ENCODE results near the gene SGK2.

Gene SGK2

DNA sequence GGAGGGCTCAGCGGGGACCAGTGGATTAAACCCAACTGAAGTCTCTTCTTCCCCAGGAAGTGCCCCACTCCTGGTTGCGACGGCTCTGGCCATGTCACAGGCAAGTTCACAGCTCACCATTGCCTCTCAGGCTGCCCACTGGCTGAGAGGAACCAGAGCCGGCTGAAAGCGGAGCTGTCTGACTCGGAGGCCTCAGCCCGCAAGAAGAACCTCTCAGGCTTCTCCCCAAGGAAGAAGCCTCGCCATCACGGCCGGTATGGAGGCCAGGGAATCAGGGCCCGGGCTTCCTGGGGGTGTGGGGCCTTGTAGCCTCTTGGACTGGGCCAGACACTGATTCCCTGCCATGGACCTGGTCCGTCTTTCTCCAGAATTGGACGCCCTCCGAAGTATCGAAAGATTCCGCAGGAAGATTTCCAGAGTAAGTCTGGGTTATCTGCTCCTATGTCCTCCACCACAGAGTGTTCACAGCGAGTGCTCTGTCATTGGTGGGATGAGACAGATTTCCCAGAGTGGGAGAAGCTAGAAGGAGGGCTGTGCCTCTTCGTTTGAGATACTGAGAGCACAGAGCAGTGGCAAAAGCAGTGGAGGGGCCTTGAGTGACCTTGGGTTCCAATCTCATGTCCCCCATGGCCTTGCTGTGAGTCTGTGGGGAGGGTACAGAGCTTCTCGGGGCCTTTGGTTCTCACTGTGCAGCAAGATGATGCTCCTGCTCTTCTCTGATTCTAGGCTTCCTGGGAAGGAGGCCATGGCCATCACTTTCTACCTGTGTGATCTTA is 22.6 kb upstream of the SGK2 start:
- FAIRE-seq (no peak), DNase-seq (ENCODE audit: insufficient read length, low spot score) (no peak)

DNA sequence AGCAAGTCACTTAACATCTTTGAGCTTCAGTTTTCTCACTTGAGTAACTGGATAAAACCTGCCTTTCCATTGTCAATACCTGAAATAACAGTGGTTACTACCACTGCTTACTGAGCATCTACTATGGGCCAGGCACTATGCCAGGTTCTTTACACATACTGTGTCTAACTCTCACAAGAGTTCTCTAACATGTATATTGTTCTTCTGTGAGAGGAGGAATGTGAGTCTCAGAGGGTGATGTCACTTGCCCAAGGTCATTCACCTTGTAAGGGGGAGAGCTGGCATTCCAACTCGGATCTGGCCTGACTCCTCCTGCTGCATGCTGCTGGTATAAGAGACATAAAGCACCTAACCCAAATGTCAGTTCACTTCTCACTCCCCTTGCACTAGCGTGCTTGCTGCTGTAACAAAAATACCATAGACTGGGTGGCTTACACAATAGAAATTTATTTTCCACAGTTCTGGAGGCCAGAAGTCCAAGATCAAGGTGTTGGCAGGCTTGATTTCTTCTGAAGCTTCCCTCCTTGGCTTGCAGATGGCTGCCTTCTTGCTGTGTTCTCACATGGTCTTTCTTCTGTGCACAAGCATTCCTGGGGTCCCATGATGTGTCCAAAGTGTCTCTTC is 21.9 kb upstream of the SGK2 start:
- DNase-seq (ENCODE audit: insufficient read length, low spot score) (no peak), FAIRE-seq (no peak)

DNA sequence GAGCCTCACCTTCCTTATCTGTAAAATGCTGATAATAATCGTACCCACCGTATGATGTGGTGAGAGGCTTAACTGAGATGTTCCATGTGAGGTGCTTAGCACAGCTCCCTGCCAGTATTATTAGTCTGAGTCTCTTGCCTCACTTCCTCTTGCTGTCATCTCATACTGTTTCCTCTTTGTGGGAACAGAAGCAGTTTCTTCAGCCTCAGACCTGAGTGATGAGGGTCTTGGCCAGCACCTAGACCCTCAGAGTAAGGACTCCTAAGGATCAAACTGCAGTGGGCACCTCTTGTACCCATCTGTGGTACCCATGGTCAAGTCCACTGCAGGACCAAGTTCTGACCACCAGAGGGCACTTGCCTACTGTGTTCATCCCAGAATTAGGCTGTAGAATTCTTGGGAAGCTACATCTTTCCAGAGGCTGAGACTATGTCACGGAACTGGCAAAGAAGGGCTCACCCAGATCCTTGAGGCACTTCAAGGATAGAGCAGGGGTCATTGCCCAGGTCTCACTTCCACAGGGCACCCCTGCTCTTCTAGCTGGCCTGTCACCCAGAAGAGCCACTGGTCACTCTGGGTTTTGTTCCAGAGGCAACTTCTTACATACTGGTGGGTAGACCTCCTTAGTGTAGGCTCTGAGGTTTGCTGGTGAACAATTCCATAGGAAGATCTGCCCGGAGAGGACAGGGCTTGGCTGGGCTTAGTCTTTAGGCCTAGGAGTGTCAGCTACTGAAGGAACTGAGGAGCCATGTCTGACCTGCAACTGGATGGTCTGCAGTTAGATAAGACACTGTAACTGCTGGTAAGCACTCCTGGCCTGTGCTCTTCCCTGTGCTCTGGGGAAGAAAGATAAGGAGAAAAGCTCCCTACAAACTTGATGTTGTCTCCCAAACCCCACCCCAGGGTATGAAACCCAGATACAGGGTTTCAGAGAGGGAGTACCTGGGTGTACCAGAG is 20.6 kb upstream of the SGK2 start:
- DNase-seq (ENCODE audit: insufficient read length, low spot score) (peak; percentile 35), FAIRE-seq (peak; percentile 81)

DNA sequence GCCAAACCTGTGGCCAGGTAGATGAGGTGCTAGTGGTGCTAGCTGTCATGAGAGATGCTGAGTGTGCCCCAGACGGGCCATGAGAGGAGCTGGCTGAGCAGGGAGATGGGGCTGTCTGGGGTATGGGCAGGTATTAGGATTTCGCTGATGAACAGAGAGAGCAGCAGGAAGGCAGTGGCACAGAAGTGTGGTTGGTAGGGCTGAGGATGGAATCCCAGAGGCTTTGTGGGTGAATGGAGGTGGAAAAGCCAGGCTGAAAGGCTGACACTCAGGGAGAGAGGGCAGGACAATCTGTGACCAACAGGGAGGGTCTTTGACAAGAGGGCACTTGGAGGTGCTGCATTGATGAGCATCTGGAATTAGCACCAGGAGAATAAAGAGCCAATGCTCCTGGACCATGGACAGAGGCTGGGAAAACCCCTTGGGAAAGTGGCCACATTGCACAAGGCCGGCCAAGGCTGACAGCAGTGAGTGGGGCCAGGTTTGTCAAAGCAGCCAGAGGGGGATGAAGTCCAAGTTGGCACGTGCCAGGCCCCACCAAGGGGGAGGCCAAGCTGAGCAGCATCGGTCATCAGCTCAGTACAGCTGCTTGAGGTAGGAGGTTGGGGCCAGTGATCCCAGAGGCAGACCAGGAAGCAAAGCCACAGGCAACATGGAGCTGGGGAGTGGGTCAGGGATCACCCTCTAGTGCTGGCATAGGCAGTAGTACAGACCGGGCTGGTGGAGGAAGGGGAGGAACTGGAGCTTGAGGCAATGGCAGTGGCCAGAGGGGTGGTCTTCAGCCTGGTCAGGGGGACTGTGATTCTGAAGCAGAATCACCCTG is 19.7 kb upstream of the SGK2 start:
- DNase-seq (ENCODE audit: insufficient read length, low spot score) (no peak), FAIRE-seq (no peak)

DNA sequence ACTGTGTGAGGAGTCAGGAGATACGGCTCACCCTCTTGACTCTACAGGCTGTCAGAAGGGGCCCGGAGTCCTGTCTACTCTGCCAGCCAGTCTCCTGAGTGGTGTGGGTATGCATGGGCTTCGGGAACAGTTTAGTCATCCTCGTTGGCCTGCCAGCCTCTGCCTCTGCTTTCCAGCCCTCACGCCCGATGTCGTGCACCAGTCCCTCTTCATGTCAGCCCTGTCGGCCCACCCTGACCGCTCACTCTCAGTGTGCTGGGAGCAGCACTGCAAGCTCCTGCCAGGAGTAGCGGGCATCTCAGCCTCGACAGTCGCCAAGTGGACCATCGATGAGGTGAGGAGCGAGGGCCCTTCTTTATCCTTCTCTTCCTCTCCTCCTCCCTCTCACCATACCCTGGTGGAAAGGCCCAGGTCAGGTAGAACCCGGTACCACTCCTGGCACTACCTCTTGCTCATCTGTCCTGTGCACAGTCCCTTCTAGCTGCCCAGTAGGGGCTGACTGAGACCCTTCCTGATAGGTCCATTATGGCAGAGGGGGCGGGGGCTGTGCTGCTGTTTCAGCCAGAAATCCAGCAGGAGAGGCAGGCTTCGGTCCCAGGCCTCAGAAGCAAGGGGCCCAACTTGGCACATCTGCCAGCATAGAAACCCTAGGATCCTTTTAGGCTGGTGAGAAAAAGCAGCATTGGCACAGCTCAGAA is 18.7 kb upstream of the SGK2 start:
- no peak for FAIRE-seq
- no peak for DNase-seq (ENCODE audit: insufficient read length, low spot score)

DNA sequence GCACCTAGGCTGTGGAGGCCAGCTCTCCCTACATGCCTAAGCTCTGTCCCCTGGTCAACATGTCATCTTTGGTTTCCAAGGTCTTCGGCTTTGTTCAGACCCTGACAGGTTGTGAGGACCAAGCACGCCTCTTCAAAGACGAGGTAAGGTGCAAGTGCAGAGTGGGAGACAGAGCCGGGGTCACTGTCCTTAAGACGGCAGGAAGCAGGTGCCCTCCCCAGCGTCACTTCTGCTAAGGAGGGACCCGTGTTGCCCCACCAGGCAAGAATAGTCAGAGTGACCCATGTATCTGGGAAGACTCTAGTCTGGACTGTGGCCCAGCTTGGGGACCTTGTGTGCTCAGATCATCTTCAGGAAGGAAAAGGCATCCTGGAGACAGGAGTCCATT is 18.2 kb upstream of the SGK2 start:
- FAIRE-seq: no peak
- DNase-seq (ENCODE audit: insufficient read length, low spot score): no peak

DNA sequence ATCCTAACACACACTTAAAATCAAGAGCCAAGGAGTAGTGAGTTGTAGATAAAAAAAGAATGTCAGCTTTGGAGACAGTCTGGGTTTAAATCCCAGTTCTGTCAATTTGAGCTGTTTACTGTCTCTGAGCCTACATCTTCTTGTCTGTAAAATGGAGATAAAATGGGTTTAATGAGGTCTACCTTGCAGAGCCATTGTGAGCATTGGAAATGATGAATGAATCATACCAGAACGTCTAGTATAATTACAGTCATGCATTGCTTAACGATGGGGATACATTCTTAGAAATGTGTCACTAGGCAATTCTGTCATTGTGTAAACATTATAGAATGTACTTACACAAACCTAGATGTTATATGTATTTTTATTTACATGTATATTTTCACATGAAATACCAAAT is 17.6 kb upstream of the SGK2 start:
- DNase-seq (ENCODE audit: insufficient read length, low spot score) (no peak), FAIRE-seq (no peak)

DNA sequence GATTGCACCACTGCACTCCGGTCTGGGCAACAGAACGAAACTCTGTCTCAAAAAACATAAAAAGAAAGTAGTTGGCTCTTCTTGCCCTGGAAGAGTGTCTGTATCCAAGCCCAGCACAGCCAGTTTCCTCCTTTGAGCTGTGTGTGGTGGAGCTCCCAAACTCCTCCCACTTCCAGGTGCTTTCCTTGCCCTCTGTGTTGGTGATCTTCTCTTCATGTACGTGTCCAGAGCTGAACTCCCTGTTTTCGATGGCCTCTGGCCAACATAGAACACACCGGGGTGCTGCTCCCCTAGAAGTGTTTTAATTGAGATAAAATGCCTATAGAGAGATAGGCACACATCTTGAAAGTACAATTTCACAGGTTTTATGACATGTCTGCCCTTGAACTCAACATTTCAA is 16.7 kb upstream of the SGK2 start:
- FAIRE-seq (no peak), DNase-seq (ENCODE audit: insufficient read length, low spot score) (no peak)

DNA sequence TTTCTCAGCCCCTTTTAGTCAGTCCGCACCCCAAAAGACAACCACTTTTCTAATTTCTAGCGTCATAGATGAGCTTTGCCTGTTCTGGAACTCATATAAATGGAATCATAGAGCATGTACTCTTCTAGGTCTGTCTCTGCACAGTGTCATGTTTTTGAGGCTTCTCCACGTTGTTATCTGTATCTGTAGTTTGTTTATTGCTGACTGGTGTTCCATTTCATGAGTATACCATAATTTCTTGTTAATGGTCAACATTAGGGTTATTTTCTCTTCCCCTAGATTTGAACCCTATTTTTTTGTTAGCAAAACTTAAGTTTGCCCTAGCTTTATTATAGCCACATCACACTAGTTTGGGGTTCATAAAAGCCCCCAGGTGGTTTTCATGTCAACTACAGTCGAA is 16.2 kb upstream of the SGK2 start:
- no peak for DNase-seq (ENCODE audit: insufficient read length, low spot score)
- no peak for FAIRE-seq

DNA sequence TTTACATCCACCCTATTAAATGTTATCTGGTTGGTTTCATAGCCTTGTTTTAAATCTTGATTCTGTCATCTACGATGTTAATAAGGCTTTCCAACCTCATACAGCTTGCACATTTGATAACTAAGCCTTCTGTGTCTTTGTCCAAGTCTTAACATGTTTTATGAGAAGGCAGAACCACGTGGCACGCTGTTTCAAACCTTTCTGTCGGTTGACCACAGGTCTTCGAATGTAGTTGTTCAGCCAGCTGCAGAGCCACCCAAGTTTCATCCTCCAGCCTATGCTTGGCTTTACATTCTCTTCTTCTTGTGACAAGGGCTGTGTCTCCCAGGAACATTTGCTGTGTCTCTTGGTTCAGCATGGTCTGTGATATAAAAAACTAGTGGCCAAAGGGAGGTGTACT is 15.7 kb upstream of the SGK2 start:
- DNase-seq (ENCODE audit: insufficient read length, low spot score) (no peak), FAIRE-seq (no peak)

DNA sequence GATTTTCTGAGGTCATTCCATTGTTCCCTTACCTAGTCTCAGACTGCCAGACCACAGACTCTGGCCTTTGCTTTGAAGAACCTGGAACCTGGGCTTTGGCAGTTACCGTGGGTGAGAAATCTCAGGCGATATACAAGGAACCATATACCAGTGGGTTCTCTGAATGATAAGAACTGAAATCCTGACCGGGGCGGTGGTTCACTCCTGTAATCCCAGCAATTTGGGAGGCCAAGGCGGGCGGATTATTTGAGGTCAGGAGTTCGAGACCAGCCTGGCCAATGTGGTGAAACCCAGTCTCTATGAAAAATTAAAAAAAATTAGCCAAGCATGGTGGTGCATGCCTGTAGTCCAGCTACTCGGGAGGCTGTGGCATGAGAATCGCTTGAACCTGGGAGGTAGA is 14.3 kb upstream of the SGK2 start:
- FAIRE-seq (no peak), DNase-seq (ENCODE audit: insufficient read length, low spot score) (no peak)

DNA sequence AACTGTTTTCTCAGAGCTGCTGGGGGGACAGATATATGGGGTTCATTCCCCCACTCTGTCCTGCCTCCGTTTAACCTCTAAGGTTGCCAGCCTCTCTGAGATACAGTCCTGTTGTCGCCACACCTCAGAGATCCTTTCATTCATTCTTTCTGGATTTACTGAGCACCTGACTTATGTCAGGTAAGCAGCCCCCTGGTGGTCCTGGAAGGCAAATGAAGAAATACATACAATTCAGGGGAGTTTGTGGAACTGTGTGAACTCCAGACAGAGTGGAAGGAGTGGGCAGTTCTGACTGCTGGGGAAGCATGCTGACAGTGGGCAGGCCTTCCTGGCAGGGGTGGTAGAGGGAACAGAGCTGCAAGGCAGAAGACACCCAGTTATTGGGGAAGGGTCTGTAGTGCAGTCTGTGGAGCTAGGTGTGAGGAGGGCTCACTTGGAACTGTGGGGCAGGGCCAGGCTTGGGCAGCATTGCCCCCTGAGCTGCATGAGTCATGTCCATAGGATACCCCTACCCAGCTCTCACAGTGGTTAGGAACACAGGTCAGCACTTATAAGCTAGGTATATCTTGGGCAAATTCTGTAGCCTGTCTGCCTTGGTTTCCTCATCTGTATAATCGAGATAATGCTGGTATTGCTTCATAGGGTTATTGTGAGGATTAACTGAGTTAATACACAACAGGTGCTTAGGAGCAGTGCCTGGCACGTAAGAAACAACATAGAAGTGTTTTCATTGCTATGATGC is 12.8 kb upstream of the SGK2 start:
- DNase-seq (ENCODE audit: insufficient read length, low spot score): no peak
- no peak for FAIRE-seq

DNA sequence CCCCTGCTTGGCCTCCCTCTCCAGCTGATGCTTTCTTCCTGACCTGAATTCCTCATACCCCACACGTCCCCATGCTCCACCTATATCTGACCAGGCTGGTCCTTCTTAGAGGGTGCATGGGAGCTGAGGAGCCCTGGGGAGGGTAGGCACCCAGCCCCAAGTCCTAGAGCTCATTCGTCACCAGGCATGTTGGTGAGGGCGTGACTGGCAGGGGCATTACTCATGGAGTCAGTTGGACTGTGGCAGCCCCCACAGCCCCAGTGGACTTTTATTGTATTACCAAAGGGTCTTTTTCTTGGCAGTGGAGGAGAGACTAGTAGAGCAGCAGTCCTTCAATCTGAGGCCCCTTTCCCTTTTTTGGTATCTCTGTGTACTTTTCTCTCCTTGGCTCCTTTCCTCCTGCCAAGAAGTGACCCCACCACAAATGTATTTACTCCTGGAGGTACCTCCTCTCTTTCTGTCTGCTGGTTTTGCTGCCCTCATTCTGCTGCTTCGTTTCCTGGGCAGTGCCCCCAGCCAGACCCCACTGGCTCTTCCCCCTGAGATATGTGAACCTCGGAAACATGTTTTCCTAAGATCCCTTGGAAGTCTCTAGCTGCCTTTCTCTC is 10.4 kb upstream of the SGK2 start:
- FAIRE-seq (no peak), DNase-seq (ENCODE audit: insufficient read length, low spot score) (no peak)

DNA sequence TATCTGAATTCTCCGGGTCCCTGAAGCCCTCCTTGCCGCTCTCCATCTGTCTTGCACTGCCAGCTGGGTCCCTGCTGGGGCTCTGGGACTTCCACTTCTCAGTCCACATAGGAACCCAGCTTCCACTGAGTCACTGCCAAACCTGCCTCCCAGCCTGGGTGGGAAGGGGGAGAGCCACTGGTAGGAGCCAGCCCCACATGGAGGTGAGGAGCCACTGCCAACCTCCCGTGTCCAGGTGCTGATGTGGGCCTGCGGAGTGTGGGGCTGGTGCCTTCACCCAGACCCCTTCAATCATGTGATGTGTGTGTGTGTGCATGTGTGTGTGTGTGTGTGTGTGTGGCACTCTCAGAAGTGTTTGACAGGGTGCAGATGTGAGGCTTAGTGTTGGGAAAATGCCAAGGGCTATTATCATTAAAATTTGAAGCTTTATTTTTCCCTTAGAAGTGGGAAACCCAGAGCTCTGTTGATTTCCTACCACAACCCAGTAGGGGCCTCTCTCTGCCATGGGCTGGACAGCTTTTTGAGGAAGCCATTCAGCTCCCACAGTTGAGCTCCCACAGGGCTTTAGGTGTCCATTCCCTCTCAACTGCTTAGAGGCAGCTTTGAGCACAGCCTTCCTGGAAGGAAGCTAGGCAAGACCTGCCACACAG is 9.3 kb upstream of the SGK2 start:
- DNase-seq (ENCODE audit: insufficient read length, low spot score) (no peak), FAIRE-seq (no peak)

DNA sequence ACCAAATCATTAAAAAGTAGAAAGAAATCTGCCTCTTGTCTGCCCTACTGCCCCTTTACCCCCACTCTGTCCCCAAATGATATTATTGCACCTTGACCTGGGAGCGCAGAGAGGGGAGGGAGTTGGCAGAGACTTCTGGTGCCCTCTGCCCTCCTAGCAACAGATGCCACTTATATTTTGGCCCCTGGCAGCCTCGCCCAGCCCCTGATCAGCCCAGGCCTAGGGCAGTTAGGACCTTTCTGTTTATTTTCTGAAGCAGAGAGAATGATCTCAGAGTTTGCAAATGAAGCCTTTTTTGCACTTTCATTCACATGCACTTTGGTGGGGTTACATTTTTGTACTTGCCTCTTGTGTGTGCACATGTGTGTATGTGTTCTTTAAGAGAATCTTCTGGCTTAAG is 8.4 kb upstream of the SGK2 start:
- FAIRE-seq (no peak), DNase-seq (ENCODE audit: insufficient read length, low spot score) (no peak)

DNA sequence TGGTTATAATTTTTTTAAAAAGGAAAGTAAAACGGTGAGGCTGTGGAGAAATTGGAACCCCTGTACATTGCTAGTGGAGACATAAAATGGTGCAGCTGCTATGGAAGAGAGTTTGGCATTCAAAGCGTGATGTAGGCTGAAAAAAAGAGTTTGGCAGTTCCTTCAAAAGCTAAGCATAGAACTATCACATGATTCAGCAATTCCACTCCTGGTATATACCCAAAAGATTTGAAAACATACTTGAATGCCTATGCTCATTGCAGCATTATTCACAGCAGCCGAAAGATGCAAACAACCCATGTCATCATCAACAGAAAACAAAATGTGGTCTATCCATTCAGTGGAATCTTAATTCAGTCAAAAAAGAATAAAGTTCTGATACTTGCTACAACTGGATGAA is 4.5 kb upstream of the SGK2 start:
- FAIRE-seq (no peak), DNase-seq (ENCODE audit: insufficient read length, low spot score) (no peak)

DNA sequence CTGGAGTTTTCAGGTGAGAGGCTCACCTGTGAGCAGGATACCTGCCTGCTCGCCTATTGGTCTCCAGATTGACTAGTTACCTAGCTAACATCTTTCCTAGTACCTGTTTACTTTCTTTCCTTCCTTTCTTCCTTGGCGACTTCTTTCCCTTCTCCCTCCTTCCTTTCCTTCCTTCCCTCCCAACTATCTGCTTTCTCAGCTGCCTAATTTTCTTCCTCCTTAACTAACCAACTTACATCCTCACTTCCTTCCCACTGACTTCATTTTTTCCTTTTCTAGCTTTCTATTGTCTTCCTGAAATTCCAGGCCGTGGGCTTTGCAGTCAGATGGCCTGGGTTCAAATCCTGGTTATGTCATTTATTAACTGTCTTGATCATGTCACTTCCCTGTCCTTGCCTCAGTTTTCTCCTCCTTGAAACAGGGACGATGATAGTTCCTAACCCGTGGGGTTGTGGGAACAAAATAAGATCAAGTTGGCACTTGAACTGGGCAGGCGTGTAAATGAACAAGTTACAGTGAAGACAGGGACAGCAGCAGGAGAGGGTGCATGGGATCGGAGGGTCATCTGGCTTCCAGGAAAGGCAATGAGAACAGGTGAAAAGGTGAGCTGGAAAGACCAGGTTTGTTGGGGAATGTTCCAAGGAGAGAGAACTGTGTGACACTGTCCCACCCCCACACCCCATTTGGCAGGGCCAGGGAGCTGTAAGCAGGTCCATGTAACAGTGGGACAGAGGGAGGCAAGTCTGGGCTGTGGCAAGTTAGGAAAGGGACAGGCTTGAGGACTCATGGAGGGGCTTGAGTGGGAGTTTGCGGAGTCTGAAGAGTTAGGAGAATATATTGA is 540 bp downstream of the SGK2 start:
- no peak for FAIRE-seq
- no peak for DNase-seq (ENCODE audit: insufficient read length, low spot score)

DNA sequence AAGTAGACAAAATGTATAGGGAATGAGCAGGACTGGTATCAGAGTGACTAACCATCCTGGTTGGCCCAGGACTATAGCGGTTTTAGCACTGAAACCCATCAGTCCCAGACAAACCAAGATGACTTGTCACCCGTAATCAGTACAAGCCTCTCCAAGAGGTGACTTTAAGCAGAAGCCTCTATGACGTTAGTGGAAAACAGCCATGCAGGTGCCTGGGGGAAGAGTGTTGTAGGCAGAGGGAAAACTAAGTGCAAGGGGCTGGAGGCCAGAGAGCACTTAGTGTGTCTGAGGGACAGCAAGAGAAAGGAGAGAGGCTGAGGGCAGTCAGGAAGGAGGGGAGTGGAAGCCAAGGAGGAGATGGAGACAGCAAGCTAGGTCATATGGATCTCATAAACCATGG is 2.1 kb downstream of the SGK2 start:
- no peak for DNase-seq (ENCODE audit: insufficient read length, low spot score)
- FAIRE-seq: no peak
